ENCODE results near the gene SLC22A8. TPM values are rescaled to one million over a fixed set of nuclear protein-coding genes. Genes with fewer than 3 reads are reported as not detected.

Gene SLC22A8
- total RNA-seq, 4 donors from 2014 or later: not detected

DNA sequence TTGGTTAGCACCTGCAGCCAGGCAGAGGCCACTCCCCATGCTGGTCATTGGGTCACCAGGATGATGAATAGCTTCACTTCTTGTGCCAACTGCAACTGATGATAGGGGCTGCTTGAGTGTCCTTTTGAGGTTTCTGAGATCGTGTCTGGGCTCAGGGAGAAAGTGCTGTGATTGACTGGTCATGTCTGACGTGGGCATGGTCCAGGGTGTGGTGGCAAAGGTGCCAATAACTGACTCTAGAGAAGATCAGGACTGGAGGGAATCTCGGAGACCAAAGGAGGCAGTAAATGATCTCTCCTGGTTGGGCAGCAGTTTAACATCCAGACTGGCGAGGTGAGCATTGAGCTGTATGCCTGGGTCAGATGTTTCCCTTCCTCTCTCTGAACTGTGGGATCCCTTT, 20.9 kb downstream of the SLC22A8 start:
- no peak for TF ChIP-seq POLR2A (IDR thresholded peaks at IDR 0.05)
- TF ChIP-seq, protein P1, sequence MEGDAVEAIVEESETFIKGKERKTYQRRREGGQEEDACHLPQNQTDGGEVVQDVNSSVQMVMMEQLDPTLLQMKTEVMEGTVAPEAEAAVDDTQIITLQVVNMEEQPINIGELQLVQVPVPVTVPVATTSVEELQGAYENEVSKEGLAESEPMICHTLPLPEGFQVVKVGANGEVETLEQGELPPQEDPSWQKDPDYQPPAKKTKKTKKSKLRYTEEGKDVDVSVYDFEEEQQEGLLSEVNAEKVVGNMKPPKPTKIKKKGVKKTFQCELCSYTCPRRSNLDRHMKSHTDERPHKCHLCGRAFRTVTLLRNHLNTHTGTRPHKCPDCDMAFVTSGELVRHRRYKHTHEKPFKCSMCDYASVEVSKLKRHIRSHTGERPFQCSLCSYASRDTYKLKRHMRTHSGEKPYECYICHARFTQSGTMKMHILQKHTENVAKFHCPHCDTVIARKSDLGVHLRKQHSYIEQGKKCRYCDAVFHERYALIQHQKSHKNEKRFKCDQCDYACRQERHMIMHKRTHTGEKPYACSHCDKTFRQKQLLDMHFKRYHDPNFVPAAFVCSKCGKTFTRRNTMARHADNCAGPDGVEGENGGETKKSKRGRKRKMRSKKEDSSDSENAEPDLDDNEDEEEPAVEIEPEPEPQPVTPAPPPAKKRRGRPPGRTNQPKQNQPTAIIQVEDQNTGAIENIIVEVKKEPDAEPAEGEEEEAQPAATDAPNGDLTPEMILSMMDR (IDR thresholded peaks at IDR 0.05): no peak
- WGBS, 2 donors: 55 to 74% methylated on average over 3 to 4 of the region's 4 CpGs
- intact Hi-C loops (cut with DNase I): no loop called here

DNA sequence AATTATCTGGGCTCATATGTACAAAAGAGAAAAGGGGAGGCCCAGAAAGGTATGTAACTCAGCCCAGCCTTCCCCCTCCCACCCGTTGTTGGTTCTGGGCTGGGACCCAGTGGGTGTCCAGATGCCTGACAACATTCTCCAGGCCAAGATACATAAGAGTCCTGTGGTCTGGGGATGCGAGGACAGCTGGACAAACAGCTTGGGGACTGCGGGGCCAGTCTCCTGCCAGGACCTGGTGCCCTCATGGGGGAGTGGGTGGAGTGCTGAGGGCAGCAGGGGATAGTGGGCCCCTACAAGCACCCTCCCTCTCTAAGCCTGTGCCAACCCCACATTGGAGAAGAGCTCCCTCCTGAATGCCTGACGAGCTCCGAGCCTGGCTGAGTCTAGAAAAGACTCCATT, 27.4 kb downstream of the SLC22A8 start:
- TF ChIP-seq, protein P1 (IDR thresholded peaks at IDR 0.05): no peak
- no peak for TF ChIP-seq POLR2A (IDR thresholded peaks at IDR 0.05)
- intact Hi-C loops (cut with DNase I): no loop called here
- Histone ChIP-seq H3K4me3 (no peak overlapping the region), H3K27ac (no peak overlapping the region), H3K9me3 (no peaks in the 10 kb centered on the region), H3K36me3 (no peaks in the 10 kb centered on the region), H3K27me3 (no peaks in the 10 kb centered on the region), H3K4me1 (no peaks in the 10 kb centered on the region)
- WGBS, 2 donors: 78% methylated on average over 5 of the region's 5 CpGs; no CpG with 5 or more reads in 1 of the 2 donors
- no peak for DNase-seq

More for the DNA sequence above, 20.9 kb downstream of the SLC22A8 start:
- Histone ChIP-seq H3K27ac (no peak overlapping the region), H3K27me3 (no peaks in the 10 kb centered on the region), H3K36me3 (no peaks in the 10 kb centered on the region), H3K4me3 (no peak overlapping the region), H3K9me3 (no peaks in the 10 kb centered on the region), H3K4me1 (peaks cover 0 to 5% (median 0%) of the 10 kb centered on the region in 3 donors)
- DNase-seq: no peak

DNA sequence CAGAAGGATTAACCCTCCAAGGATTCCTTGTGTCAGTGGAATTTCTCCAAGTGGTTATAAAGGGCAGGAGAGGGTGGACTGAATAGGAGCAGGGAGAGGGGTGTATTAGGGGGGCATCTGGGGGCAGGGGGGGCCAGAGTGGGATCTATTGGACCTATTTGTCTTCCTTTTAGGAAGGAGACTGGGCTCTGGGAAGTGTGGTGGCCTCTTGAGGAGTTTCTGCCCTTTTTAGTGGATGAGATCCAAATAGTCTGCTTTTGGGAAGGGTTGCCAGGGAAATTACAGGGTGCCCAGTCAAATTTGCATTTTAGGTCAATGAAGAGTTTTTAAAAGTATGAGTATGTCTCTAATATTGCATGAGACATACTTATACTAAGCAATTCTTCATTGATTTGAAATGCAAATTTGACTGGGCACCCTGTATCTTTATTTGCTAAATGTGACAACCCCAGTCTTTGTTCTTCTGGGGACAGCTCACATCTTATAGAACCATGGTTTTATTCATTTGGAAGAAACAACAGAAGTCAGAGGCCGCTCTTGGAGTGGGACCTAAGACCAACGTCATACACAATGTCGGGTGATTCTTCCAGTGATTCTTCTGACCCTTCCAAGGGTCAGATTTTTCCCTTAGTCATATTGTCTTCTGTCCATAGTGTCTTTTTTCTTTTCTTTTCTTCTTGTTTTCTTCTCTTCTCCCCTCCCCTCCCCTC, 30.4 kb downstream of the SLC22A8 start:
- Histone ChIP-seq H3K27me3 (no peaks in the 10 kb centered on the region), H3K4me1 (no peaks in the 10 kb centered on the region), H3K36me3 (no peaks in the 10 kb centered on the region), H3K9me3 (no peaks in the 10 kb centered on the region), H3K27ac (no peak overlapping the region), H3K4me3 (no peak overlapping the region)
- WGBS, 2 donors: 75 to 81% methylated on average over 3 of the region's 3 CpGs
- no peak for TF ChIP-seq POLR2A (IDR thresholded peaks at IDR 0.05)
- TF ChIP-seq, protein P1 (IDR thresholded peaks at IDR 0.05): no peak
- no peak for DNase-seq
- intact Hi-C loops (cut with DNase I): no loop called here

DNA sequence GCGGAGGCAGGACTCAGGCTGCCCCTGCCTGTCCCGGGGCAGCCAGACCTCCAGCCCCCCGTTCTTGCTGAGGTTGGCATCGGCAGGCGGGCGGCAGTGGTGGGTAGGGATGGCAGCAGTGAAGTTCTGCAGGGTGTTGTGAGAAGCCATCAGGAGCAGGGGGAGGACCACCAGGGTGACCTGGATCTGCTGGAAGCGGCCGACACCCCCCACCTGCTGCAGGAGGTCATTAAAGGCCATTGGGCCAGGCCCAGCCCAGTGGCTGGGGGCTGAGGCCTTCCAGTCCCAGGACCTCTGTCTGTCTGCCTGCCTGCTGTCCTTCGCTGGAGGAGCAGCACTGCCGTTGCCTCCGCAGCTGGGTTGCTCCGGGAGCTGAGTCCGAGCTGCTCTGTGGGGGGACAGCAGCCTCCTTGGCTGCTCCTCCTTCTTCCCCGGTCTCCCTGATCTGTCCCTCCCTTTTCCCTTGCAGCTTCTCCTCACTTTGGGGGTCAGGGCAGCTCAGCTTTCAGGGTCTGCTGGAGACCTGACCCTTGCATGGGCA, 31.1 kb downstream of the SLC22A8 start, which contains the start of gene SLC22A6:
SLC22A6 (minus strand) TSS at position 517 of the 541 bp plus-strand sequence; CDS start at position 240, 277 bp downstream.
- TF ChIP-seq, protein P1 (IDR thresholded peaks at IDR 0.05): no peak
- no peak for TF ChIP-seq POLR2A (IDR thresholded peaks at IDR 0.05)
- intact Hi-C loops (cut with DNase I): no loop called here
- Histone ChIP-seq H3K27me3 (no peaks in the 10 kb centered on the region), H3K9me3 (no peaks in the 10 kb centered on the region), H3K4me1 (no peaks in the 10 kb centered on the region), H3K4me3 (no peak within 1 kb of the TSS), H3K27ac (no peak within 1 kb of the TSS), H3K36me3 (no peaks in the 10 kb centered on the region)
- 52% methylated on average over 7 of the region's 14 CpGs; no CpG with 5 or more reads in 1 of the 2 donors for WGBS, 2 donors
- DNase-seq: no peak

DNA sequence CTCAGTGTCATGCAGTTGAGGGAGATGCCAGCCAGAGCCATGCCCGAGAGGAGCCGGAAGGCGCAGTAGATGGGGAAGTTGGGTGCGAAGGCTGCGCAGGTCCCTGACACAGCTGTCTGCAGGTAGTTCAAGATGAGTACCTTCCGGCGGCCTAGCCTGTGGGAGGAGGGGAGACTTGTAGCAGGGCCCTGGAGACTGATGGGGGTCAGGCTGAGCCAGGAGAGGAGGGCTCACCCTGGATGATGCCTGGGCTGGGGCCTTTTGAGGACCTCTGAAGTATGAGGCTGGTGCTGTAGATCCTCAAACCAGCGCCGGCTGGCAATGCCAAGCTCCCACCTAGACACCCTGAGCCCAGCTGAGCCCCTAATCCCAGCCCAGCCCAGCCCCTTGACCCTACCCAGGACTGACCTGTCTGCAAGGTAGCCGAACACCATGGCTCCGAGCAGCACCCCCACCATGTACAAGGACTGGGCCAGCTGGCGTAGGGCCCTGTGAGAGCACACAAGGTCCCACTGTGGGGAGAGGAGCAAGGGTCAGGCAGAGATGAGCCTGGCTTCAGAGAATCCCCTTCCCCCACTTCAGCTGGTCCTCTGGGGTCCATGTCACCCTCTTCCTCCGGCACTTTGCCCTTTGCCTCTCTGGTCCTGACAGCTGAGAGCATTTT, 32.0 kb downstream of the SLC22A8 start:
- Histone ChIP-seq H3K27me3 (no peaks in the 10 kb centered on the region), H3K9me3 (no peaks in the 10 kb centered on the region), H3K27ac (no peak overlapping the region), H3K4me1 (no peaks in the 10 kb centered on the region), H3K4me3 (no peak overlapping the region), H3K36me3 (no peaks in the 10 kb centered on the region)
- DNase-seq: no peak
- 86 to 94% methylated on average over 7 to 9 of the region's 13 CpGs for WGBS, 2 donors
- TF ChIP-seq, protein P1 (IDR thresholded peaks at IDR 0.05): no peak
- TF ChIP-seq POLR2A (IDR thresholded peaks at IDR 0.05): no peak
- intact Hi-C loops (cut with DNase I): no loop called here

Data from esophagus squamous epithelium (tissue), 5 donors.